ENCODE results near the gene GRAP2. TPM values are rescaled to one million over a fixed set of nuclear protein-coding genes. Genes with fewer than 3 reads are reported as not detected.

GRAP2 gene
- total and polyA plus RNA-seq, 2 of the 8 experiments (the other 6 are each of a cell fraction or from before 2014, with no cell fraction given), result 0.08 TPM; not detected in 1

DNA sequence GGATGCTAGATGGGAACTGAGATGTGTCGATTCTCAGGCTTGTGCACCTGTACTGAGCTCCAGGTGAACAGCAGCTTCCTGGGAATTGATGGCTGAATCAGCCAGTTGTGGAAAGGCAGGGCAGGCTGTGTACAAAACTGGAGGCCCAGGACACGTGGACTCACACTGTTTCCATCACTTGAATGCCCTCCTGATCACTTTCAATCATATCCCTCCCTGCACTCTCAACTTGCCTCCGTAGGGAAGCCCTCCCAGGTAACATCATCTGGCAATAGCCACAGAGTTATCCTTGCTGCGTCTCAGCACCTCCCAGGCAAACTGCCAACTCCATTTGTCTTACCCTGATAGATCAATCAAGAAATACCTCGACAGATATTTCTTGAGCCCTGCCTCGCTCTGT lies 104.0 kb downstream of the GRAP2 start (continued):
- TF ChIP-seq USF2 (IDR thresholded peaks at IDR 0.05; ENCODE audit: low read length) (no peak), KDM5A (IDR thresholded peaks at IDR 0.05; ENCODE audit: low read length) (no peak), SP2 (IDR thresholded peaks at IDR 0.05; ENCODE audit: low read length) (no peak), POLR2A (IDR thresholded peaks at IDR 0.05; ENCODE audit: control extremely low read depth in 1 of 2, low read depth in 2 of 2, low read length in 2 of 2) (no peak), HDAC6 (IDR thresholded peaks at IDR 0.05; ENCODE audit: low read depth, low read length) (no peak), CHD2 (IDR thresholded peaks at IDR 0.05; ENCODE audit: low read length) (no peak), SAP30 (IDR thresholded peaks at IDR 0.05; ENCODE audit: insufficient read depth, insufficient replicate concordance, low read length) (no peak)

Measured in H1 (cell line).